Stimulated activated CD8-positive, alpha-beta memory T cell treated with anti-CD3 and anti-CD28 coated beads, Interleukin-15, amount 100 ng/mL, for 48 hours (primary cell): ENCODE data around the gene TAAR8.
"Not testable (repeated sequence)": the region's sequence is repeated elsewhere in the genome, so short reads cannot be mapped to it uniquely, and the experiment has no call there.

Experiments
- DNase-seq, 2 donors: peaks; one replicate each; pipeline ENCODE4 v3.0.0-alpha.2; 2020; ENCODE audit warnings: low read depth in 2 of 2

Gene TAAR8, protein sequence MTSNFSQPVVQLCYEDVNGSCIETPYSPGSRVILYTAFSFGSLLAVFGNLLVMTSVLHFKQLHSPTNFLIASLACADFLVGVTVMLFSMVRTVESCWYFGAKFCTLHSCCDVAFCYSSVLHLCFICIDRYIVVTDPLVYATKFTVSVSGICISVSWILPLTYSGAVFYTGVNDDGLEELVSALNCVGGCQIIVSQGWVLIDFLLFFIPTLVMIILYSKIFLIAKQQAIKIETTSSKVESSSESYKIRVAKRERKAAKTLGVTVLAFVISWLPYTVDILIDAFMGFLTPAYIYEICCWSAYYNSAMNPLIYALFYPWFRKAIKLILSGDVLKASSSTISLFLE

GRCh38 chr6:132552372-132552771 lies at the start of gene TAAR8:
TSS of gene TAAR8 (plus strand) at chr6:132552672. CDS start at chr6:132552693, 21 bp downstream.
- no peak for DNase-seq

DNA sequence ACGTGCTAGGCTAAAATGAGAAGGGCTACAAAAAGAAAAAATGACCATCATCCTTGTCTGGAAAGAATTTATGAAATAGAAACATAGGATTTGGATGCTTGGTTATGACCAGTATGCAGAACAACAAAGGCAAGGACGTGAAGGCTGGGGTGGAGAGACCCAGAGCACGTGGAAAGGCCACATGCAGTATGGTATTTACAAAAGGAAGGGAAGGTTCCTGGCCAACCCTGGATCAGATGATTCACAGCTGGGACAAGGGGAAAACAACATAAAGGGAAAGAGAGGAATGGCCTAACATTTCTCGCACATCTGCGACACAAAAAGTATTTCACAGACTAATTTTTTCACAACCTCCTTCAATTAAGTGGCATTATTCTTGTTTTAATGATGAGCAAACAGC lies 47.7 kb upstream of the TAAR8 start:
- DNase-seq, result no peak

DNA sequence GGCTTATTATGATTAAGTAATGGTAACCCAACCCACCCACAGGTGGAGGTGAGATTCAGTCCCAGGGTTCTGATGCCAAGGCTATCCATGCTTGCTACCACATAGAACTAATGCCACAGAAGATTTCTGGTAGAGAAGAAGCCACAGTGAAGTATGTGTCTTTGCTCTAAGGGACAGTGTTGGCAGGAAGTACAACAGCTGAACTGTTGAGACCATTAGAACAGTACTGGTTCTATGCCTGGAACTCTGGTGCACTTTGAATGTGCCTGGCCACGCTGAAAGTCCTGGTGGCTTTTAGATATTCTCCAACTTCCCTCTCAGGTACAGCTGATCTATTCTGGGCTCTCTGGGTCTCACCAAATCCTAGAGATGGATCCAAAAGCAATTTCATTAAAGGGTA lies 47.3 kb upstream of the TAAR8 start:
- DNase-seq, result no peak

DNA sequence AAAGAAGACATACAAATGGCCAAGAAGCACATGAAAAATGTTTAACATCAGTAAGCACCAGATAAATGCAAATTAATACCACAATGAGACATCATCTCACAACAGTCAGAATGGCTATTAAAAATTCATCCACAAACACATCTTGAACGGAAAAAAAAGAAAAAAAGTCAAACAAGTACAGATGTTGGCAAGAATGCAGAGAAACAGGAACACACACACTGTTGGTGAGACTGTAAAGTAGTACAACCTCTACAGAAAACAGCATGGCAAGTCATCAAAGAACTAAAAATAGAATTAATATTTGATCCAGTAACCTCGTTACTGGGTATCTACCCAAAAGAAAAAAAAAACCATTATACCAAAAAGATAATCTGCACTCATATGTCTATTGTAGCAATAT lies 46.0 kb upstream of the TAAR8 start:
- DNase-seq, result no peak

DNA sequence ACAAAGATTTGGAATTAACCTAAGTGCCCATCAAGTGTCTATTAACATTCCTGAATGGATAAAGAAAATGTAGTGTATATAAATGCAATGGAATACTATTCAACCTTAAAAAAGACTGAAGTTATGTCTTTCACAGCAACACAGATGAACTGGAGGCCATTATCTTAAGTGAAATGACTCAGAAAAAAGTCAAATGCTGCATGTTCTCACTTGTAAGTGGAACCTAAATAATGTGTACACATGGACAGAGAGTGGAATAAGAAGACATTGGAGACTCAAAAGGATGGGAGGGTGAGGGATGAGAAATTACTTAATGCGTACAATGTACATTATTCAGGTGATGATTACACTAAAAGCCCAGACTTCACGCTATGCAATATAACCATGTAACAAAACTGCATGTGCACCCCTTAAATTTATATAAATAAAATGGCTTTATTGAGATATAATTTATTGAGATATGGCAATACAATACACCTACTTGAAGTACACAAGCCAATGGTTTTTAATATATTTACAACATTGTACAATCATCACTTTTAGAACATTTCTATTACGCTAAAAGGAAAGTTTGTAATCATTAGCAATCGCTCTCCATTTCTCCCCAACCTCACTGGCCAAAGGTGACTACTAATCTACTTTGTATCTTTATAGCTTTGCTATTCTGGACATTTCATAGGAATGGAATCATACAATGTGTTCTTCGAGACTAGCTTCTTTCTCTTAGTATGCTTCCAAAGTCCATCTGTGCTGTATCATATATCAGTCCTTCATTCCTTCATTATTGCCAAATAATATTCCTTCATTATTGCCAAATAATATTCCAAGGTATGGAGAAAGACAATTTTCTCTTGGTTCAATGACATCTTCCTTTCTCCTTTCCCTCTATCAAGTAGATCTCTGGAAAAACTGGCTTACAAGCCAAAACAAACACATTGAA lies 45.3 kb upstream of the TAAR8 start:
- no peak for DNase-seq

- DNase-seq, result no peak
Measured at GRCh38 chr6:132511210-132511830, 41.2 kb upstream of the TAAR8 start.

DNA sequence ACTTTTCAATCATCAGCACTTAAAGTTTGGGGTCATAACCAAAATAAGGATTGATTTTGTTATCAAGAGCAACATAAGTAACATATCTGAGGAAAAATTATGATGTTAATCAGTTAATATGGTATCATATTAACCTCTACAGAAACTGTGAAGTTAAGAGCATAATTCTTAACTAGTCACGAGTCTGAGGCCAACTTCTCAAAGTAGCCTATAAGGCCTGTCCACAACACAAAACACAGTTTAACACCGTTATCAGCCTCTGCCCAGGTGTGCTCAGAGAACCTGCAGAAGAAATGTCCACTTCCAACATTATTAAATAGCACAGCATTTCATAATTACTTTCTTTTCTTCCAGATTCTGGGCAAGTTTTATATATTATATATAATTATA lies 40.6 kb upstream of the TAAR8 start:
- no peak for DNase-seq

GRCh38 chr6:132512342-132512637 lies 40.2 kb upstream of the TAAR8 start:
- no peak for DNase-seq

DNA sequence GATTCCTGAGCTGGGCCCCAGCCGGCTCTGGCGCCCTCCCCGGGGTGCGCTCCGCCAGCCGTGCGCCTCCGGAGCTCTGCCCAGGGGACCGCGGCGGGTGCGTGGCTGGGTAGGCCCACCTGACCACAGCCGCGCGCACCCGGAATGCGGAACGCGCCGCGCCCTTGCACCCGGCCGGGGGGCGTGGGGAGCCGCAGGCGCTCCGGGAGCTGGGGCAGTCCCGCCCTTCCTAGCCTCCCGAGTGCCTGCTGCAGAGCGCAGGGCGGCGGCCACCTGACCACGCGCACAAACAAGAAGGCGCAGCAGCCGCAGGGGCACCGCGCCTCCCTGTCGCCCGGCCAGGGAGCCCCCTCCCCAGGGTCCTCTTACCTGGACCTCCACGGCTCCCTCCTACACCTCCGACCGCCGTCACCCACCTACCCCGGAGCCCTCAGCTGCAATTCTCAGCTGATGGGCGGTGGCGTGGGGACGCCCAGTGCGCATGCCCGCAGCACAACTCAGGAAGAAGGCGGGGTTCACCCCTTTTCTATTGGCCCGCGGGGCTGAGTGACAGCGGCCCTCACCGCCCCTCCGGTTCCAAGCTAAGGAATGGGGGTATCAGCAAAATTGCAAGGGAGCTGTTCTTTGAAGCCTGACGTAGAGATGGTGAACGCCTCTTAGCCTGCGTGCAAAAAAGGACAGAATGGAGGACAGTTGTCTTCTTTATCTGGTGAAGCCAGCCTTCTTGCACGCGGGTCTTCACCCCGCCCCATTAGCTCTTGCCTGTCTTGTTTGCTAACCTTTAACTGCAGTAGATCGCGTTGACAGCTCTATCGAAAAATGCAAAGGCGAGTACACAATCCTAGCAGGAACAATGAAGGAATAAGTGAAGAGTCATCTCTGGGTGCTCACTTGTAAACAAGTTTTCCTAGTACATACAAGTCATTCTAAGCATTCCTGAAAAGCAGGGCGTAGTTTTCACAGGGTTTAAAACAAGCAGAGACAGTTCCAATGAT lies 39.5 kb upstream of the TAAR8 start, which contains the start of gene STX7:
Gene STX7 (minus strand): TSS at position 479 of the 995 bp plus-strand sequence. CDS start 9,586 bp downstream, outside the sequence.
- DNase-seq, result peak; percentile 81 to 83

GRCh38 chr6:132513831-132514545 lies 38.5 kb upstream of the TAAR8 start:
- DNase-seq, result no peak

DNA sequence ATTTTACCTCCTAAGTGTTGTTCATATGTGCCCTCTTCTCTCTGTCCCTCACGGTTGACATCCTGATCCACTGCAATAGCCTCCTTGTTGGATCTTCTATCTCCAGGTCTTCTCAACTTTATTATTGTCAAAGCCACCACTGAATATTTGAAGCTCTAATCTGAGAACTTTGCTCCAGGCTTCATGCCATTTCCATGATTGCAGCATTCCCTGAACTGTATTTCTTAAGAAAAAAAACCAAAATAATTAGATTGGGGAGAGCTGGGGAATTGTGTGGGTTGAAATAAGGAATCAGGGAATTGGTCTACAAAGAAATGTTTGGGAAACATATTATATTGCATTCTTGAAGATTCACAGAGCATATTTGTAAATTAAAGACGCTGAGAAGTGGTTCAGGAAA lies 37.1 kb upstream of the TAAR8 start:
- no peak for DNase-seq

GRCh38 chr6:132520953-132521352 lies 31.5 kb upstream of the TAAR8 start:
- DNase-seq, result no peak

GRCh38 chr6:132524646-132525045 lies 27.8 kb upstream of the TAAR8 start:
- no peak for DNase-seq

- no peak for DNase-seq
Measured at GRCh38 chr6:132525866-132526265, 26.6 kb upstream of the TAAR8 start.

DNA sequence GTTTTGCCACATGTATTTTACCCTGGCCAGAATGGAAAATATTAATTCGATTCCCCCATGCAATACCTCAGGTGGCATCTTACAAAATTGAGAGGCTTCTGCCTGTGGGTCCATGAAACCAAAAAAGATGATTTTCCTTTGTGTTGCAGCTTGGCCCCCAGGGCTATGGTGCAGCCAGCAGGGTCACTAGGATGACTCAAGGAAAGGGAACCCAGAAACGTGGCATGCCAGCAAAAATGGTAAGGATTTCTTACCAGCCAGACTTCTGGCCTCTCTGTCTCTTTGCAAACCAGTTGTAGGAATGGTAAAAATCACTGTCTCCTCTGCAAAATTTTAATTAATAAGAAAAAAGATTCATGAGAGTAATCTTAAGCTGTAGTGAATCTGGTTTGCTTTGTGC lies 26.0 kb upstream of the TAAR8 start:
- DNase-seq, result no peak

GRCh38 chr6:132527791-132528190 lies 24.7 kb upstream of the TAAR8 start:
- DNase-seq, result no peak

GRCh38 chr6:132530293-132530974 lies 22.0 kb upstream of the TAAR8 start:
- peak in 1 of 2 donors; percentile 33 for DNase-seq

GRCh38 chr6:132534546-132534945 lies 17.9 kb upstream of the TAAR8 start:
- not testable (repeated sequence) for DNase-seq

- DNase-seq, result no peak
Measured at GRCh38 chr6:132537145-132537544, 15.3 kb upstream of the TAAR8 start.

GRCh38 chr6:132537977-132538376 lies 14.5 kb upstream of the TAAR8 start, which contains the start of gene TAAR9:
TSS of gene TAAR9 (plus strand) at chr6:132538277. CDS start at chr6:132538290, 13 bp downstream.
- DNase-seq, result no peak
